Peyer's patch (tissue), 4 donors: ENCODE data around the gene OR6C6. TPM values are rescaled to one million over a fixed set of nuclear protein-coding genes. Genes with fewer than 3 reads are reported as not detected.

Source experiments
- DNase-seq, 3 donors: peaks; one replicate each; pipeline ENCODE4 v3.0.0-alpha.2; 2017 to 2019
- H3K27ac ChIP-seq, 4 donors: fragments of 200-600 bp; sonication (generic); one replicate each; pipeline ENCODE4 v1.5.1; 2016 to 2019
- H3K27me3 ChIP-seq, 2 donors: fragments of 200-600 bp; sonication (generic); one replicate each; pipeline ENCODE4 v1.5.1; 2019
- H3K36me3 ChIP-seq, 3 donors: fragments of 200-600 bp; sonication (generic); one replicate each; pipeline ENCODE4 v1.5.1; 2016 to 2019
- H3K4me1 ChIP-seq, 4 donors: fragments of 200-600 bp; sonication (generic); one replicate each; pipeline ENCODE4 v1.5.1; 2016 to 2019
- H3K4me3 ChIP-seq, 4 donors: fragments of 200-600 bp; sonication (generic); 1 replicate in 3 of 4; 2 replicates in 1 of 4; pipeline ENCODE4 v1.5.1; 2016 to 2019; ENCODE audit warnings: mild to moderate bottlenecking in 1 of 4
- H3K9me3 ChIP-seq, 4 donors: fragments of 200-600 bp; sonication (generic); one replicate each; pipeline ENCODE4 v1.5.1; 2016 to 2019; ENCODE audit warnings: mild to moderate bottlenecking in 1 of 4
- CTCF ChIP-seq, 6 experiments: fragments of 450-650 bp in 4 of 6; fragments of 200-600 bp in 2 of 6; sonication (generic) in 1 of 6; IDR thresholded peaks; one replicate each; pipeline ENCODE4 v1.5.1; 2017 to 2019; ENCODE audit warnings: antibody characterized with exemption in 6 of 6, mild to moderate bottlenecking in 3 of 6, moderate library complexity in 1 of 6
- POLR2A ChIP-seq, 2 donors: fragments of 450-650 bp; IDR thresholded peaks; one replicate each; pipeline ENCODE4 v1.5.1; 2017; ENCODE audit warnings: antibody characterized with exemption in 2 of 2, mild to moderate bottlenecking in 2 of 2, moderate library complexity in 2 of 2
- total RNA-seq, 4 donors: library from RNA; depleted of rRNA; stranded (reverse); fragments of >200 nt; gene quantifications; one replicate each; pipeline ENCODE4 v1.1.0, GENCODE V29; 2016

The OR6C6 gene
- total RNA-seq, 4 donors from 2014 or later, result not detected

GRCh38 chr12:55246159-55246558 lies 50.2 kb downstream of the OR6C6 start:
- H3K9me3 ChIP-seq, result no peaks in the 10 kb centered on the region
- H3K4me1 ChIP-seq, result no peaks in the 10 kb centered on the region
- no peaks in the 10 kb centered on the region for H3K27me3 ChIP-seq
- H3K27ac ChIP-seq, result no peak overlapping the region
- TF ChIP-seq POLR2A (IDR thresholded peaks at IDR 0.05) (no peak), CTCF (IDR thresholded peaks at IDR 0.05) (no peak)
- H3K4me3 ChIP-seq, result no peak overlapping the region
- no peaks in the 10 kb centered on the region for H3K36me3 ChIP-seq
- DNase-seq, result no peak

GRCh38 chr12:55244309-55244708 lies 52.1 kb downstream of the OR6C6 start, which contains the start of gene OR6C74:
OR6C74 (plus strand) TSS chr12:55244609; CDS start chr12:55247288, 2,679 bp downstream.
- no peaks in the 10 kb centered on the region for H3K4me1 ChIP-seq
- H3K4me3 ChIP-seq, result no peak within 1 kb of the TSS
- TF ChIP-seq POLR2A (IDR thresholded peaks at IDR 0.05) (no peak), CTCF (IDR thresholded peaks at IDR 0.05) (no peak)
- no peaks in the 10 kb centered on the region for H3K27me3 ChIP-seq
- no peak for DNase-seq
- H3K36me3 ChIP-seq, result no peaks in the 10 kb centered on the region
- no peaks in the 10 kb centered on the region for H3K9me3 ChIP-seq
- no peak within 1 kb of the TSS for H3K27ac ChIP-seq

Other genes with a start within 250 kb of the OR6C6 start
- not detected for gene OR9K2, start 170.2 kb downstream of the OR6C6 start, total RNA-seq
- gene OR10A7, start 75.5 kb downstream of the OR6C6 start, total RNA-seq, result not detected
- not detected for gene OR6C74, start 52.0 kb downstream of the OR6C6 start, total RNA-seq
- gene OR6C1, start 17.8 kb upstream of the OR6C6 start, total RNA-seq, result not detected
- gene OR6C3, start 34.2 kb upstream of the OR6C6 start, total RNA-seq, result not detected
- gene OR6C75, start 66.4 kb upstream of the OR6C6 start, total RNA-seq, result not detected
- gene OR6C65, start 104.0 kb upstream of the OR6C6 start, total RNA-seq, result not detected
- not detected for gene OR6C76, start 129.7 kb upstream of the OR6C6 start, total RNA-seq
- not detected for gene OR6C2, start 147.5 kb upstream of the OR6C6 start, total RNA-seq
- gene OR6C70, start 173.6 kb upstream of the OR6C6 start, total RNA-seq, result not detected
- not detected for gene OR6C68, start 195.8 kb upstream of the OR6C6 start, total RNA-seq